ENCODE data around the gene MRPL27.

Gene MRPL27

DNA sequence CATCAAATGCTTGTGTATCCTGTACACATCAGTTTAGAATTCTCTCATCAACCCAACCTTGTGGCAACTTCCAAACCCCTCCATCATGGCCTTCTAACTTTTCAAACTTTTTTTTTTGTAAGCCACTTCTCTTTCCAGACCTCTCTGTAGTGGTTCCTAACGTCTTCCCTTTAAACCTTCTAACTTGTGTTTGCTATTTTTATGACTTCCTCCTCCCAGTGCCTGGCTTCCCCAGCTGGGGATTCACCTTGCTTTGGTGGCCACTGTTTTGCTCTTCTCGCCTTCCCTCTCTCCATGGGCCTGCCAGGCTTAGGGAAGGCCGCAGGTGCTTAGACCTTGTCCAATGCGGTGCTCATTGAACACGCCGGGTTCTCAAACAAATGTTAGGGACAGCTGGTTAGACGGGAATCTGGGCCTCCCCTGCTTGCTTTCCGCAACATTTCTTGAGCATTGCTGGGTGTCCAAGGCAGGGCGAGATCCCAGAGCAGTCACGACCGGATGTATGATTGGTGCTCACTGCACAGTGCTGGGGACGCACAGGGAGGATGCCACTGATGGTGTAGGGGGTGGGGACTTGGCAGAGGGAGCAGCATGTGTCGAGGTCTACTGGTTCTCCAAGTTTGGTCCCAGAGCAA, 28.1 kb downstream of the MRPL27 start:
- DNase-seq: no peak

DNA sequence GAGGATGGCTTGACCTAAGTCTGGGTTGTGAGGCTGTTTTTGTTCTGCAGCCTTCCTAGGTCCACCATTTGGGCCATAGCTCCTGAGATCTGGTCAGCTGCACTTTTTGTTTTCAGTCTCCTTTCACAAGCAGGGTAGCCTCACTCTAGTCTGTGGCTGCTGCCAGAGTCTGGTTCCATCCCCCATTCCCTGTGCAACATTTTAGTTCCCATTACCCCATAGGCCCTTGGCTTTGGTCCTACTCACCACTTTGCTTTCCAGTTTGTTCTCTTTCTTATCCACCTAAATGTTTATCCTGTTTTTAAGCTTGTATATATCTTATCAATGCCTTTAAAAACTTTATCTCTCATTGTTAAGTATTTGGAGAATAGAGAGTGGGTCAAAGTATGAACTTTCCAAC, 33.6 kb downstream of the MRPL27 start:
- no peak for DNase-seq

DNA sequence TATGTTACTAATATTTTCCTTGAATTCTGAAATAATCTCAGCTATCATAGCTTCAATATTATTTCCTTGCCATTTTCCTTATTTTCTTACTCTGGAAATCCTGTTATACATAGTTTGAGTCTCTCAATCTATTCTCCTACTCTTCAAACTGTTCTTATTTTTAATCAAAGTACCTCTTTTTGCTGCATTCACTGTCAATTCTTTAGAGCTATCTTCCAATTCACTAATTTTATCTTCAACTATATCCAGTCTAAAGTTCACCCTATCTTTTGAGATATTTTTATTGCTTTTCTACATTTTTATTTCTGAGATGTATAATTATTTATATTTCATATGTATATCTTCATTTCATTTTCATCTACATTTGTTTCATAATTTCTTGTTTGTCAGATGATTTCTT, 34.3 kb downstream of the MRPL27 start:
- DNase-seq: no peak

DNA sequence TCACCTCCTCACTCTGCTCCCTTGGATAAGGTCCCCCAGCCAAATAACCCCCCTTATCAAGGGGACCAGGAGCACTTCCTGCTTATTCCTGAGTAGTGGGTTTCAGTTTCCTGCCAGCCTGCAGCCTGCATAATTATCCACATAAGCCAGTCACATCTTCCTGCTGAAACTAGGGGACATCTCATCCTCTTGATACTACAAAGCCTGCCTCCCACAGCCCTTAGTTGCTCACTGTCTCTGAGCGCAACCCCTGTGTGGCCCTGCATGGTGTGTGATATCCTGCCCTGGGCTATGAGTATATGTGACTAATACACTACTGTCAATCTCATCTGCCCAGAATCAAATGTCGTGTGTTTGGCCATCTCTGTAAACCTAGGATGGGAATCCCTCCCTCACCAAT, 35.0 kb downstream of the MRPL27 start:
- DNase-seq: no peak

DNA sequence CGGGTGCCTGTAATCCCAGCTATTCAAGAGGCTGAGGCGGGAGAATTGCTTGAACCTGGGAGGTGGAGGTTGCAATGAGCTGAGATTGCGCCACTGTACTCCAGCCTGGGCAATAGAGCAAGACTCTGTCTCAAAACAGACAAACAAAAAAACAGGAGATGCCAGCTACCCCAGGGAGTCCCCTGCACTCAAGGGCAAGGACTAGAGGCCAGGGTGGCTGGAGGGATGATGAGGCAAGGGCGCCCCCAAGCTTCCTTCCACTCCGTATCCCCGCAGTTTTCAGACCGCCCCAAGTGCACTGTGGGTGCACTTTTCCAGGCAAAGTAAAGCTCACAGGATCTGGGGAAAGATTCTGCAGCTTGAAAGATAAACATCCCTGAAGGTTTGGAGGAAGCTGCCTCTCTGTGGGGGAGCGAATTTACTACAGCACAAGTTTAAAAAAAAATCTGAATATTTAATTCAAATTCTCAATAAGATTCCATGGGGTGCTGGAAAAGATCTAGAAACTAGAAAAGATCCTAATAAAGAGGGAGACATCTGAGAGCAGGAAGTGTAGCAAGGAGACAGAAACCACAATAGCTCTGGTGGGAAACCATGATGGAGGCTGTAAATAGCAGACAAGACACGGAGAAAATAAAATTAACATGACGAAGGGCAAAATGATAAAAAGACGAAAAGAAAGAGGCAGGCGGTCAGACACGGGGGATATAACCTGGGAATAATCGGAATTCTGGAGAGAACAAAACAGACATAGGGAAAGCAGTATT, 39.5 kb downstream of the MRPL27 start:
- DNase-seq: peak; percentile 23

DNA sequence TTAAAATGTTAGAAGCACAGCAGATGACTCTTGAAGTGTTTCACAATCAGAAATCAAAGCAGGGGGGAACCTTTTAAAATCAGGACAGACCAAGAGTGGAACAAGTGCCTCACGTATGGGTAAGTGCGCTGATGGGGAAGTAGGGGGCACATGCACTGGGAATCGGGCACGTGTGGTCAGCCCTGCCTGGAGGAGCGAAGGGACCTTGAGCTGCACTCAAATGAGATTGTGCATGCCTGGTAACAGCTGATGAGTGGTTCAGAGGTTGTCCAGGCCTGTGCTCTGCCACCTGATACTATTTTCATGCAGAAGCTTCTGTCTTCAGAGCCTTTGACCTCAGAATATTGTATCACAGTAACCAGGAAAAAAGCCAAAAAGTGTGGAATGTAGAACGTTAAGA, 40.8 kb downstream of the MRPL27 start:
- no peak for DNase-seq

DNA sequence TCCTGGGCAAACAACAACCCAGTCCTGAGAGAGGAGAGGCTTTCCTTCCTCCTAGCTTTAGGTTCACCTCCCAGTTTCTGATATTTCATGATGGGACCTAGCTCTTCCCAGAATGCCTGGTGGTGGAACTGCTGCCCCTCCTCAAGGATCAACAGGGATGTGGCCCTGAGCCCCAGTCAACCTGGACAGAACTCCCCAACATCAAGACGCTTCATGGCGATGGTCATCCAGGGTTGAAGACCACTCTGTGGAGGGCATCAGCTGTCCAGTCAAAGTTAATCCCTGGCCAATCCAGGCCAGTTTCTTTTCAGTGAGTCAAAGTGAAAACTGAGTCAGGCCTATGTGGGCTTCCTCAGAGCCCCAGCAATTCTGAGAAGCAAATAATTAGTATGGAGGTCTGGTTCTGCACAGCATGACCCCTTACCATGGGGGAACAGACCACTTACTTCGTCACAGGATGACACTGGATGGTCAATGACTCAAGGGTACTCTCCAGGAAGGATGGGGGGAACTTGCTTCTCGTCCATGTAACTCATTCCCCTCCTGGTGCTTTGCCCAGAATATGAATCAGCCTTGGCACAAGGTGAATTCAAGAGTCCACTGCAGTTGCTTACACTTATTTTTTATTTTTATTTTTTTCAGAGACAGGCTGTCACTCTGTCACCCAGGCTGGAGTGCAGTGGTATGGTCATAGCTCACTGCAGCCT, 41.7 kb downstream of the MRPL27 start:
- DNase-seq: peak; percentile 57

DNA sequence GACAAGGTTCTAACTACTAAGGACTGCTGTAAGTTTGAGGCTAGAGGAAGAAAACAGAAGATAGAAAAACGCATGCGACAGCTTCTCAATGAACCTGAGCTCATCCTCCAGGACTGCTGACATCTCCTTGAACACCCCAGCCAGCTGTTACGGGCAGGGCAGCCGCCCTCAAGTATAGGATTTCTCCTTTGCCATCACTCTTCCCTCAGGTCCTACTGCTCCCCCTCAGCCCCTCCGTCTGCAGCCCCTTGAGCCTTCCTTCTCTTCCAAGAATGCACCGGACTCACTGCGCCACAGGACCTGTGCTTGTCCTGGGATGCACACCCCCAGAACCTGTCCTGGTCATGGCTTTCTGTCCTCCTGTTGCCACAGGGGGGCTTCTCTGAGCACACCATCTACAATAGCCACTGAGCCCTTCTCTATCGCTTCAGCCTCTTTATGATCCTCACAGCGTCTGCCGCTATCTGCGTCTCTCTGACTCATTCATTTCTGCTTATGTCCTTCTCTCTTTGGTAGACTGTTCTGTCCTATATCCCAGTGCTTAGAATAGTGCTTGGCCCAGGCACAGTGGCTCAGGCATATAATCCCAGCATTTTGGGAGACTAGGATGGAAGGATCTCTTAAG, 42.7 kb downstream of the MRPL27 start:
- no peak for DNase-seq

DNA sequence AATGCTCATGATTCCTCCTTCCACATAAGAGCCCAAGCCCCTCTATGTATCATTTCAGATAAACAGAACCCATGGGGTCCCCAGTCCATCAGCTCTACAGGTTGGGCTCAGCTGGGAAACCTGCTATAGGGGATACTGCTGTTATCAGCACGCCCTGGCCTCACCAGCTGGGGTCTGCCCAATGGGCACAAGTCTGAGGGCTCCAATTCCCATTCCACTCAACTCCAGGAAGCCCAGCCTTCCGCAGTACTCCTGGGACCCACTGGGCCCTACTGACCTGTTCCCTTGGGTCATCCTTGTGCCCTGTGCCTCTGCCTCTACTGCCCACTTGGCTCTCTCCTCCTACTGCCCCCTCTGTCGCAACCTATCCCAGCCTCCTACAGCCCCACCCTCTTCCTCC, 43.3 kb downstream of the MRPL27 start:
- DNase-seq: no peak

DNA sequence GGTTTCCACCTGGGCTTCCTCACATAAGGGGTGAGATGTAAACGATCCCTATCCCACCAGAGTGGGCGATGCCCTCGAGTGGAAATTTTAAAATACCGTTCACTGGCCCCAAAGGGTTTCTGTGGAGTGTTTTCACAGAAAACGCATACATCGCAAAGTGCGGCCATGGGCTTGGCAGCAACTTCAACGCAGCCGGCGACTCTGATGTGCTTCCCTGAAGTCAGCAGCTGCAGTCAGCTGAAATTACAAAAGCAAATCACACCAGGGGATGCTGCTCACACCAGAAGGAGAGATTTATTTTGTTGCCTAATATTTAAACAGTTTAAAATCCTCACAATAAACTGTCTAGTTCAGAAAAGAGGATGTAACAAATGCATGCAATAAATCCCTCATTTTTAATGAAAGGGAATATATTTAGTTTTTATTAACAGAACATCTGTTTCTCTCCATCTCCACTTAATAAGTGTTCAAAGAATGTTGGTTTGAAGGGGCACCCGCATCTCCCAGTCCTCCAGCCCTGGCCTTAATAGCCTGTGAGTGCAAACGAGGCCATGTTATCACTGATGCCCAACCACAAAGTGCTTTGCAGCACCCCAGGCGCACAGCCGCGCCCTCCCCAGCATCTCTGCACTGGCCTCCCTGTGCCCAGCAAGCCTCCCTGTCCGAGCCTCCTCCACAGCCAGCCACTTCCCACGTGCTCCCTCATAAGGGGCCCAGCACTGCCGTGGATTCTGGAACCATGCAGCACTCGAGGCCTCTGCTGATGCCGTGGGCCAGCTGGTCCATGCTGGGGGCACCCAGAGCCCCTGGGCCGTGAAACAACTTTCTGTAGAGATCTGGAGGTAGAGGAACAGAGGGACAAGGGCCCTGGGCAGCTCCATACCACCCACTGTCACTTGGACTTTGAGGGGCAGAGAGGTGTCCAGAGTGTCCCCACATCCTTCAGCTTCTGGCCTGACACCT, 44.3 kb downstream of the MRPL27 start:
- no peak for DNase-seq

DNA sequence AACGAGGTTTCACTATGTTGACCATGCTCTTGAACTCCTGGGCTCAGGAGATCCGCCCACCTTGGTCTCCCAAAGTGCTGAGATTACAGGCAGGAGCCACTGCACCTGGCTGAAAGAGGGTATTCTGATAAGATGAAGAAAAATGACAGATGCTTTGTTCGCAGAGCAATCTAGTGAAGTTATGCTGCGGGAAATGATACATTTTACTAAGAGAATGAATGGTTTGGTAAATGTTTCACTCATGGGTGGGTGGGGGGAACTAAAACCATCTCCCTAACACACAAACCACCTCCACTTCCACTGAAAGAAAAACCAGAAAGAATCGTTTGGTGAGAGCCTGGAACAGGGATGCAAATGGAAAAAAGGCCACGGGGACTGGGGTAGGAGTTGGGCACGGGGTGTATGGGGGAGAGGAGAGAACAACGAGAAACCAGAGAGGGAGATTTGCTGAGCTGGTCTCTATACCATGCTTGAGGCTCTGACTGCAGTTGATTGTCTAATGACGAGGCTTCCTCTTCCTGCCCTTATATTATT, 46.1 kb downstream of the MRPL27 start:
- DNase-seq: no peak

DNA sequence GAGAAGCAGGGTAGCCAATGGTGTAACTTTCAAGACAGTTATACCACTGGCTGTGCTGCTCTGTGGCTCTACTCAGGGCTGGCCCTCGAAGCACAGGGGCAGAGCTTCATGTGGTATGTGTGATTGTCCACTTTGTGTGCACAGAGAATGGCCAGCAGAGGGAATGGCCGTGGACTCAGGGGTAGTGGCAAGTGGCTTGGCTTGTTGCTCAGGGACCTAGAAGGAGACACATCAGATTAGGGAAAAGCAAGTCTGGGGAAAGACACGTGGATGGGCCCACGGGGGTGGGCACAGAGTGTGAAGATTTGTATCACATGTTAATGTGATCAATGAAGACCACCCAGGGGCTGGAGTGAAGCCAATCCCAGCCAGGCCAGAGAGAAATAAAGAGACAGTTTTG, 47.1 kb downstream of the MRPL27 start:
- DNase-seq: no peak

DNA sequence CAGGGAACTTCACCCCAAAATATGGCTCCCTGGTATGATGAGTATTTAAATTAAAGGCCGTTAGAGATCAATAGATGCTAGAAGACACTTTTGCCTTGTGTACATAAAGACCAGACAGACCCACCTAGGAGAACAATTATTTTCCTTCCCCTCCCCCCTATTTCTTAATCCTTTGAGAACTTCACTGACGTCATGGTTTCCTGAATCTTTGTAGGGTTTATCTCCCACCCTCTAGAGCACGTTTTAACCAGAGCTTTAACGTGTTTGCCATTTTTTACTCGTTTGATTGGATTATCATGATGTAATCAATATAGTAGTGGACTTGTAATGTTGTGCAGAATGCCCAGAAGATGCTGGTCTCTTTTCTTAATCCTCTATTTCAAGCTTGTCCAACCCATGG, 49.9 kb downstream of the MRPL27 start:
- no peak for DNase-seq

DNA sequence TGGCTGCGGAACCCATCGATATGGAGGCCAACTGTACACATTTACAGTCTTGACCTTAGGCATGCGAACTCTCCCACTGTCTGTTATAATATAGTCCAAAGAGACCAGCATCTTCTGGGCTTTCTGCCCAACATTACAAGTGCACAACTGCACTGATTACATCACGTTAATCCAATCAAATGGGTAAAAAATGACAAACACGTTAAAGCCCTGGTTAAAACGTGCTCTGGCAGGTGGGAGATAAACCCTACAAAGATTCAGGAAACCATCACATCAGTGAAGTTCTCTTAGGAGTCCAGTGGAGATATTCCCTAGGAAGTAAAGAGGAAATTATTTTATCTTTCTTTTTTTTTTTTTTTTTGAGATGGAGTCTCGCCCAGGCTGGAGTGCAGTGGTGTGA, 50.7 kb downstream of the MRPL27 start:
- DNase-seq: no peak

DNA sequence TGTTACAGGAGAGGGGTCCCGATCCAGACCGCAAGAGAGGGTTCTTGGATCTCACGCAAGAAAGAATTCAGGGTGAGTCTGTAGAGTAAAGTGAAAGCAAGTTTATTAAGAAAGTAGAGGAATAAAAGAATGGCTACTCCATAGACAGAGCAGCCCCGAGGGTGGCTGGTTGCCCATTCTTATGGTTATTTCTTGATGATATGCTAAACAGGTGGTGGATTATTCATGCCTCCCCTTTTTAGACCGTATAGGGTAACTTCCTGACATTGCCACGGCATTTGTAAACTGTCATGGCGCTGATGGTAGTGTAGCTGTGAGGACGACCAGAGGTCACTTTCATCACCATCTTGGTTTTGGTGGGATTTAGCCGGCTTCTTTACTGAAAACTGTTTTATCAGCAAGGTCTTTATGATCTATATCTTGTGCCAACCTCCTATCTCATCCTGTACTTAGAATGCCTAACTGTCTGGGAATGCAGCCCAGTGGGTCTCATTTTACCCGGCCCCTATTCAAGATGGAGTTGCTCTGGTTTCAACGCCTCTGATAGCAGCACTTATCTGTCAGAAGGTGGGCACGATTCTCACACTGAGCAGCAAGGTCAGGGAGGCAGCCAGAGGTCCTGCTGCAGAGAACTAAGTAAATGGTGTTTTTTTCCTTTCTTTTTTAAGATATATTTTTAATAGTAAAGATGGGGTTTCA, 53.5 kb downstream of the MRPL27 start:
- DNase-seq: no peak

DNA sequence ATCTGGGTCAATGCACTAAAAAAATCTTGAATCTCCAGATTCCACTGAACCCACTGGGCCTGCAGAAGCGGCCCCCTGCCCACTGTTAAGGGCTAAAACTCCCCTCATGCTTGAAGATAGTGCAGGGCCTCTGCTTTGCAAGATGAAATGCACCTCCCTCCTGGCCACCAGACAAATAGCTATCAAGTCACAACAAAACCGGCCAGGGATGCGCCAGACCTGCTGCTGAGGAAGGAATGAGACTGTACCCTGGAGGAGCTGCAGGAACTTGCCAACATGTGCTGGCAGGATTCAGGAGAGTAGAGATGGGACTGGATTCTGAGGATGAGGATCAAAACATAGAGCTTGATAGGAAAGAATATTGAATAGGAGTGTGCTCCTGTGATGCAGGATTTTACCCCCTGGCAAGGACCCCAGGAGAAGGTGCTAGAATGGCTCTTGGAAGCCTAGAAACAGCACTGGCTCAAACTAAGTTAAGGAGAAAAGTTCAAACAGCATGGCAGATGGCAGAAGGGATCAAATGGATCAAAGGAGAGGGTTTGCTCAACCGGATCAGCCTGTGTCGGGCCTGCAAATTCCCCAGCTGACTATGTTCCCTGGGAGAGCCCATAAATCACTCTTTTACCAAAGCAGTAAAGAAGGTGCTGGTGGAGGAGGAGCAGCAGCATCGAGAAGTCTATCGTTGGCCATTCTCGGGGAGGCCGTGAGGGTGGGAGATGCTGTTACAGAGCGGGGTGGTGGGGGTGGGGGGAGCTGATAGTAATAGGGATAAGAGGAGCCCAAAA, 54.3 kb downstream of the MRPL27 start:
- DNase-seq: no peak

All from fibroblast of skin of back (primary cell).